AG09309 (cell line): Measurements from ENCODE around the gene DGKB.

Experiments
- DNase-seq: peaks from one replicate; pipeline ENCODE4 v3.0.0-alpha.2; 2010; ENCODE audit warnings: low read depth
- H3K4me3 ChIP-seq: 2 replicates; pipeline ENCODE4 v1.5.1; 2011; ENCODE audit warnings: mild to moderate bottlenecking, low read depth, low read length, moderate library complexity; ENCODE audit not compliant: control insufficient read depth
- CTCF ChIP-seq: IDR thresholded peaks from 2 replicates; pipeline ENCODE4 v1.5.1; 2011; ENCODE audit warnings: mild to moderate bottlenecking, low read depth, low read length, inconsistent platforms; ENCODE audit not compliant: insufficient read depth, control insufficient read depth; ENCODE audit errors: missing control alignments

The DGKB gene

DNA sequence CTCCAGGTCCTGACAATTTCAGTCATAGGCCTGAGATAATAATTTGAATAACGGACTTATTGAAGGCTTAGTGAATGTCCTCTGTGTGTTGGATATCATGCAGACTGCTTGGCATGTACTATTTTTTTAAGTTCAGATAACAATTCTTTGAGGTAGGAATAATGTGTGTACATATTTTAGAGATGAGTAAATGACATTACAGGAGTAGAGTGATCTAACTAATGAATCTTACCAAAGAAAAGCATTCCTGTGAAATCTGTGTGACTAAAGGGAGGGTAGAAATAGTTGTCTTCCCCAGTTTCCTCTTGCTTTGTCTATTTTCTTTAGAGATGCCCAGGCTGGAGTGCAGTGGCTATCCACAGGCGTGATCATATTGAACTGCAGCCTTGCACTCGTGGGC lies 521.2 kb downstream of the DGKB start:
- no peak overlapping the region for H3K4me3 ChIP-seq
- DNase-seq: peak; percentile 13
- no peak for TF ChIP-seq CTCF

DNA sequence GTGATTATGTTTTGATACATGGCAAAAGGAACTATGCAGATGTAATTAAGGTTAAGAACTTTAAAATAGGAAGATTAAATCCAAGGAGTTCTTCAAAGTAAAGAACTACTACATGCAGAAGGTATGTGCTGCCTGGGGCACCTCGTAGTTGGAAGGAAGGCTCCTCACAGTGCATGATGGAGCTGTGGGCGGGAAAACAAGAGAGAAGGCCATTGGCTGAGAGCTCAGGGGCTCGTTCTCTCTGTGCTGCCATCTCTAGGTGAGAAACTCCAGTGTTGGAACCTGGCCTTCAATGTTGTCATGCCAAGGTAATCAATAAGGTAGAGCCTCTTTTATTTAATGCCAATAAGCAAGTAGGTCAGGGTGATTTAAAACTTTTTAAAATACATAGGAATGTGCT lies 521.7 kb downstream of the DGKB start:
- no peak overlapping the region for H3K4me3 ChIP-seq
- no peak for TF ChIP-seq CTCF
- DNase-seq: no peak

- no peak for TF ChIP-seq CTCF
- no peak overlapping the region for H3K4me3 ChIP-seq
- peak; percentile 35 for DNase-seq
Measured at GRCh38 chr7:14377646-14378266, 524.8 kb downstream of the DGKB start.

GRCh38 chr7:14376711-14377110 lies 525.8 kb downstream of the DGKB start:
- no peak for TF ChIP-seq CTCF
- H3K4me3 ChIP-seq: no peak overlapping the region
- no peak for DNase-seq

DNA sequence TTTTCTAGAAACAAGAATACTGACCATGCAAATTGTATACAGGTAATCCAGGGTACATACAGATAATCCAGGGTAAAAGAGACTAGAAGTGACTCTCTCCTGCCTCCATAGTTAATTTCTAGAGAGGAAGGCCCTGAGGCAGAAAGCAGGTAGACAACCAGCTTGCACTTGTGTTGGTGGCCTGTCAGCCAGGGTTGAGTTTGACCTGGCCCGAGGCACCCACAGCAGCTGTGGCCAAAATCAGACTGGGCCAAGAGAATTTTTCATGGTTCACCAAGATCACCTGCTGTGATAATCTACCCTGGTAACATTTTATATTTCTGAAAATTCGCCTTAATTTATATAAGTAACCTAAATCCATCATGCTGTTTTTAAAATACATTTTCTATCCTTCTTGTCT lies 526.6 kb downstream of the DGKB start:
- no peak overlapping the region for H3K4me3 ChIP-seq
- TF ChIP-seq CTCF: no peak
- no peak for DNase-seq

DNA sequence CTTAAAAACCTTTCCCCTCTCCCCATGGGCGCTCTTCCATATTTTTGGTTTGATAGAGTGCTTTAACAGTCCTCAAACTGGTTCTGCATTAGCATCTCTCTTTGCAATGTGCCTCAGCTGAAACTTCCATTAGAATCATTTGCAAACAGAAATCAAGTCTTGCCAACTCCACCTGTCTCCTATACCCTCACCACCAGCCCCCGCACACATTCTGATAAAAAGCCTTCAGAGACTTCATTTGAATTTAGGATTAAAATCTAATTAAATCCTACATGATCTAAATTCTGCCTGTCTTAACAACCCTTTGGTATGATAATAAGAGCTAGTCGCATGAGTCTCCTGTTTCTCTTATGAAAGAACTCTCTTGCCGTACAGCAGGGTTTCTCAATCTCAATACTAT lies 528.2 kb downstream of the DGKB start:
- no peak for DNase-seq
- H3K4me3 ChIP-seq: no peak overlapping the region
- TF ChIP-seq CTCF: no peak

- H3K4me3 ChIP-seq: no peak overlapping the region
- no peak for DNase-seq
- no peak for TF ChIP-seq CTCF
Measured at GRCh38 chr7:14368285-14368684, 534.3 kb downstream of the DGKB start.
